Hindlimb muscle (tissue), 1 donor: Measurements from ENCODE around the gene SIAH1. TPM values are rescaled to one million over a fixed set of nuclear protein-coding genes. Genes with fewer than 3 reads are reported as not detected.
"Not testable (repeated sequence)": the region's sequence is repeated elsewhere in the genome, so short reads cannot be mapped to it uniquely, and the experiment has no call there.

Experiments used
- DNase-seq: peaks from one replicate; pipeline ENCODE4 v3.0.0-alpha.2; 2013
- polyA plus RNA-seq: library from polyadenylated mRNA; unstranded; fragments of 120-200 nt; gene quantifications from one replicate; pipeline ENCODE4 v1.2.1, GENCODE V29; 2013; ENCODE audit not compliant: insufficient read length

SIAH1 gene
- polyA plus RNA-seq, 1 donor, result 28.2 TPM

- DNase-seq, result no peak
Measured at GRCh38 chr16:48393485-48394354, 8.5 kb upstream of the SIAH1 start.

GRCh38 chr16:48392407-48392806 is 7.2 kb upstream of the SIAH1 start:
- no peak for DNase-seq

- no peak for DNase-seq
Measured at GRCh38 chr16:48386559-48387312, 1.5 kb upstream of the SIAH1 start.

- peak; percentile 76 for DNase-seq
Measured at GRCh38 chr16:48384520-48385252, 527 bp downstream of the SIAH1 start.

- no peak for DNase-seq
Measured at GRCh38 chr16:48383877-48384519, 1.2 kb downstream of the SIAH1 start.

GRCh38 chr16:48383009-48383876 is 2.0 kb downstream of the SIAH1 start:
- DNase-seq, result no peak

- DNase-seq, result no peak
Measured at GRCh38 chr16:48382131-48382530, 3.1 kb downstream of the SIAH1 start.

GRCh38 chr16:48381201-48381600 is 4.0 kb downstream of the SIAH1 start:
- DNase-seq, result no peak

GRCh38 chr16:48378836-48379235 is 6.4 kb downstream of the SIAH1 start:
- no peak for DNase-seq

- no peak for DNase-seq
Measured at GRCh38 chr16:48378276-48378675, 6.9 kb downstream of the SIAH1 start.

- DNase-seq, result not testable (repeated sequence)
Measured at GRCh38 chr16:48377301-48377700, 7.9 kb downstream of the SIAH1 start.

GRCh38 chr16:48374255-48374654 is 11.0 kb downstream of the SIAH1 start:
- DNase-seq, result no peak

GRCh38 chr16:48373258-48374029 is 11.8 kb downstream of the SIAH1 start:
- DNase-seq, result no peak

- no peak for DNase-seq
Measured at GRCh38 chr16:48372744-48373143, 12.5 kb downstream of the SIAH1 start.

GRCh38 chr16:48371393-48371780 is 13.8 kb downstream of the SIAH1 start:
- no peak for DNase-seq

GRCh38 chr16:48370668-48371392 is 14.4 kb downstream of the SIAH1 start:
- not testable (repeated sequence) for DNase-seq

- no peak for DNase-seq
Measured at GRCh38 chr16:48370229-48370628, 15.0 kb downstream of the SIAH1 start.

- DNase-seq, result no peak
Measured at GRCh38 chr16:48369765-48370164, 15.4 kb downstream of the SIAH1 start.

GRCh38 chr16:48367441-48368049 is 17.7 kb downstream of the SIAH1 start:
- no peak for DNase-seq
